Endodermal cell (in vitro differentiated cells): Measurements from ENCODE around the gene MRPL18. TPM values are rescaled to one million over a fixed set of nuclear protein-coding genes. Genes with fewer than 3 reads are reported as not detected.

Source experiments
- DNase-seq: peaks from one replicate; pipeline ENCODE4 v3.0.0-alpha.2; 2017
- H3K27ac ChIP-seq: 2 replicates; pipeline ENCODE4 v1.5.1; 2013; ENCODE audit warnings: mild to moderate bottlenecking, low read depth, low read length, moderate library complexity
- H3K27me3 ChIP-seq: 2 replicates; pipeline ENCODE4 v1.6.1; 2013; ENCODE audit warnings: mild to moderate bottlenecking, low read length, moderate library complexity; ENCODE audit not compliant: insufficient read depth, control insufficient read depth, poor library complexity, severe bottlenecking
- H3K36me3 ChIP-seq: 2 replicates; pipeline ENCODE4 v1.7.0; 2013; ENCODE audit warnings: mild to moderate bottlenecking, low read length, moderate library complexity; ENCODE audit not compliant: control insufficient read depth, insufficient read depth
- H3K4me1 ChIP-seq: one replicate; pipeline ENCODE4 v1.7.0; 2013; ENCODE audit warnings: low read length; ENCODE audit not compliant: control insufficient read depth, insufficient read depth
- H3K4me3 ChIP-seq: 2 replicates; pipeline ENCODE4 v1.5.1; 2013; ENCODE audit warnings: mild to moderate bottlenecking, low read length, moderate library complexity
- H3K9ac ChIP-seq: 2 replicates; pipeline ENCODE4 v1.6.1; 2013; ENCODE audit warnings: mild to moderate bottlenecking, low read length, moderate library complexity; ENCODE audit not compliant: poor library complexity, severe bottlenecking; ENCODE audit errors: extremely low read depth
- H3K9me3 ChIP-seq: 2 replicates; pipeline ENCODE4 v1.6.1; 2013; ENCODE audit warnings: mild to moderate bottlenecking, low read length, moderate library complexity; ENCODE audit not compliant: control insufficient read depth
- H3K27ac Mint-ChIP-seq: 2 replicates; pipeline ENCODE4 v1.8.0; 2020; ENCODE audit warnings: mixed read lengths
- H3K27me3 Mint-ChIP-seq: 2 replicates; pipeline ENCODE4 v1.8.0; 2021; ENCODE audit warnings: mild to moderate bottlenecking, mixed read lengths; ENCODE audit not compliant: insufficient read depth
- H3K36me3 Mint-ChIP-seq: 2 replicates; pipeline ENCODE4 v1.8.0; 2020; ENCODE audit warnings: low read depth, mixed read lengths
- H3K4me1 Mint-ChIP-seq: 2 replicates; pipeline ENCODE4 v1.8.0; 2020; ENCODE audit warnings: mixed read lengths
- H3K4me3 Mint-ChIP-seq: 2 replicates; pipeline ENCODE4 v1.8.0; 2020; ENCODE audit warnings: mild to moderate bottlenecking, moderate library complexity, mixed read lengths
- H3K9me3 Mint-ChIP-seq: 2 replicates; pipeline ENCODE4 v1.8.0; 2020; ENCODE audit warnings: mild to moderate bottlenecking, mixed read lengths
- CTCF ChIP-seq: fragments of 200-600 bp; sonication (generic); conservative IDR thresholded peaks from 2 replicates; pipeline ENCODE4 v1.5.0; 2021; ENCODE audit warnings: antibody characterized with exemption, mild to moderate bottlenecking
- WGBS, 2 experiments: methylation state at CpG; one replicate each; pipeline versions ENCODE4 v1.1.5 to v1.1.7; 2013; ENCODE audit warnings: missing lambda C conversion rate in 2 of 2, mixed read lengths in 1 of 2; ENCODE audit not compliant: insufficient coverage in 1 of 2, insufficient read length in 1 of 2; 5-methylcytosine and 5-hydroxymethylcytosine counted together
- total RNA-seq, 2 donors: library from RNA; stranded (reverse); fragmentation: NEBNext Ultra II Directional in 1 of 2; extraction: Animal tissue kit (Norgen Biotek cat#: 25700) in 1 of 2; gene quantifications; 2 replicates in 1 of 2; 3 replicates in 1 of 2; pipeline ENCODE4 v1.2.1, GENCODE V29; 2021

MRPL18 gene
- total RNA-seq, 2 donors from 2014 or later: 46.7 to 56.9 TPM

GRCh38 chr6:159762681-159763293, 27.5 kb upstream of the MRPL18 start:
- WGBS, 2 experiments: 52 to 68% methylated on average over 11 to 16 of the region's 16 CpGs
- no peaks in the 10 kb centered on the region for H3K27me3 ChIP-seq
- H3K4me1 ChIP-seq: peaks cover 4% of the 10 kb centered on the region
- no peak for DNase-seq
- Mint-ChIP-seq H3K4me1 (peaks cover 21% of the 10 kb centered on the region), H3K27ac (peak overlapping the region; percentile 96), H3K36me3 (peaks cover 53% of the 10 kb centered on the region), H3K4me3 (peak overlapping the region; percentile 87), H3K27me3 (no peaks in the 10 kb centered on the region), H3K9me3 (no peaks in the 10 kb centered on the region)
- TF ChIP-seq CTCF: no peak
- peak overlapping the region; percentile 49 for H3K27ac ChIP-seq
- H3K36me3 ChIP-seq: peaks cover 72% of the 10 kb centered on the region
- peak overlapping the region; percentile 82 for H3K4me3 ChIP-seq
- H3K9ac ChIP-seq: peak overlapping the region; percentile 33
- H3K9me3 ChIP-seq: no peaks in the 10 kb centered on the region

GRCh38 chr6:159766906-159767305, 23.4 kb upstream of the MRPL18 start:
- Histone ChIP-seq H3K27me3 (no peaks in the 10 kb centered on the region), H3K9ac (no peak overlapping the region), H3K4me1 (no peaks in the 10 kb centered on the region), H3K9me3 (peaks cover 7% of the 10 kb centered on the region), H3K36me3 (peaks cover 87% of the 10 kb centered on the region), H3K27ac (no peak overlapping the region), H3K4me3 (no peak overlapping the region)
- Mint-ChIP-seq H3K36me3 (peaks cover 80% of the 10 kb centered on the region), H3K9me3 (peaks cover 15% of the 10 kb centered on the region), H3K4me1 (peaks cover 7% of the 10 kb centered on the region), H3K27me3 (no peaks in the 10 kb centered on the region), H3K27ac (no peak overlapping the region), H3K4me3 (no peak overlapping the region)
- TF ChIP-seq CTCF: no peak
- DNase-seq: no peak

- Mint-ChIP-seq H3K27me3 (no peaks in the 10 kb centered on the region), H3K4me3 (no peak overlapping the region), H3K9me3 (peaks cover 16% of the 10 kb centered on the region), H3K4me1 (peaks cover 3% of the 10 kb centered on the region), H3K36me3 (peaks cover 88% of the 10 kb centered on the region), H3K27ac (no peak overlapping the region)
- H3K9me3 ChIP-seq: peaks cover 7% of the 10 kb centered on the region
- TF ChIP-seq CTCF: no peak
- H3K27me3 ChIP-seq: no peaks in the 10 kb centered on the region
- DNase-seq: no peak
- peaks cover 93% of the 10 kb centered on the region for H3K36me3 ChIP-seq
- no peak overlapping the region for H3K9ac ChIP-seq
- no peaks in the 10 kb centered on the region for H3K4me1 ChIP-seq
- H3K4me3 ChIP-seq: no peak overlapping the region
- H3K27ac ChIP-seq: no peak overlapping the region
These were observed 20.8 kb upstream of the MRPL18 start for GRCh38 chr6:159769470-159769869.
